ENCODE data around the gene NBAS. TPM values are rescaled to one million over a fixed set of nuclear protein-coding genes. Genes with fewer than 3 reads are reported as not detected.
A peak's percentile ranks its signal among the peaks of the same experiment; 100 is the strongest.

Gene NBAS
- total and polyA plus RNA-seq, 12 donors: 26.4 to 79.1 (median 56.3) TPM

- no peaks in the 10 kb centered on the region for H3K4me1 ChIP-seq
- H3K27ac ChIP-seq: no peak overlapping the region
- no peaks in the 10 kb centered on the region for H3K36me3 ChIP-seq
- no peak overlapping the region for H3K4me3 ChIP-seq
- H3K9me3 ChIP-seq: no peaks in the 10 kb centered on the region
- H3K27me3 ChIP-seq: no peaks in the 10 kb centered on the region
- no peak for TF ChIP-seq CTCF (IDR thresholded peaks at IDR 0.05)
- no peak for ATAC-seq
- 71 to 78% methylated on average over 6 of the region's 6 CpGs for WGBS, 2 donors
- DNase-seq: no peak
- intact Hi-C loops (cut with DNase I): no loop called here
Observed at GRCh38 chr2:15243762-15244161, 317.4 kb downstream of the NBAS start.

- no peak for TF ChIP-seq CTCF (IDR thresholded peaks at IDR 0.05)
- no peak overlapping the region for H3K27ac ChIP-seq
- H3K9me3 ChIP-seq: no peaks in the 10 kb centered on the region
- DNase-seq (no peak), ATAC-seq (no peak)
- WGBS, 2 donors: 83 to 85% methylated on average over 3 of the region's 3 CpGs
- no peaks in the 10 kb centered on the region for H3K27me3 ChIP-seq
- intact Hi-C loops (cut with DNase I): no loop called here
- H3K4me1 ChIP-seq: no peaks in the 10 kb centered on the region
- H3K4me3 ChIP-seq: no peak overlapping the region
- H3K36me3 ChIP-seq: peaks cover 0 to 6% (median 0%) of the 10 kb centered on the region in 9 donors
Observed at GRCh38 chr2:15242936-15243461, 318.1 kb downstream of the NBAS start.

GRCh38 chr2:15241929-15242328, 319.2 kb downstream of the NBAS start:
- H3K27ac ChIP-seq: no peak overlapping the region
- H3K36me3 ChIP-seq: peaks cover 0 to 12% (median 0%) of the 10 kb centered on the region in 9 donors
- no peak overlapping the region for H3K4me3 ChIP-seq
- intact Hi-C loops (cut with DNase I): no loop called here
- H3K27me3 ChIP-seq: no peaks in the 10 kb centered on the region
- no peaks in the 10 kb centered on the region for H3K9me3 ChIP-seq
- no peak for TF ChIP-seq CTCF (IDR thresholded peaks at IDR 0.05)
- DNase-seq (no peak), ATAC-seq (no peak)
- H3K4me1 ChIP-seq: no peaks in the 10 kb centered on the region
- 94 to 95% methylated on average over 3 of the region's 3 CpGs for WGBS, 2 donors

GRCh38 chr2:15241201-15241600, 319.9 kb downstream of the NBAS start:
- no peak for DNase-seq

More at GRCh38 chr2:15241201-15241600, 319.9 kb downstream of the NBAS start:
- H3K4me3 ChIP-seq: no peak overlapping the region
- no peaks in the 10 kb centered on the region for H3K4me1 ChIP-seq
- H3K36me3 ChIP-seq: peaks cover 0 to 13% (median 0%) of the 10 kb centered on the region in 9 donors
- intact Hi-C loops (cut with DNase I): no loop called here
- 72 to 73% methylated on average over 1 of the region's 1 CpG for WGBS, 2 donors
- no peaks in the 10 kb centered on the region for H3K27me3 ChIP-seq
- no peak overlapping the region for H3K27ac ChIP-seq
- H3K9me3 ChIP-seq: no peaks in the 10 kb centered on the region
- no peak for TF ChIP-seq CTCF (IDR thresholded peaks at IDR 0.05)
- peak in 1 of 8 donors; percentile 25 for ATAC-seq

Measured in heart right ventricle (tissue), 16 donors.